NCI-H510A (cell line): ENCODE results near the gene CD82.

ENCODE experiments used
- DNase-seq: peaks from one replicate; lab custom pipeline; 2025; lab: John Stamatoyannopoulos, UW

CD82 gene

GRCh38 chr11:44565211-44565952 lies at the start of gene CD82:
TSS of gene CD82 (plus strand) at chr11:44565663. CDS start at chr11:44594663, 29,000 bp downstream.
- DNase-seq: peak; percentile 93

GRCh38 chr11:44516688-44517507 lies 48.6 kb upstream of the CD82 start:
- no peak for DNase-seq

- DNase-seq: no peak
Measured at GRCh38 chr11:44517541-44517940, 47.9 kb upstream of the CD82 start.

GRCh38 chr11:44518968-44519550 lies 46.4 kb upstream of the CD82 start:
- DNase-seq: no peak

GRCh38 chr11:44519989-44520737 lies 45.3 kb upstream of the CD82 start:
- DNase-seq: no peak

- no peak for DNase-seq
Measured at GRCh38 chr11:44521148-44521547, 44.3 kb upstream of the CD82 start.

- no peak for DNase-seq
Measured at GRCh38 chr11:44522294-44522693, 43.2 kb upstream of the CD82 start.

GRCh38 chr11:44524346-44524745 lies 41.1 kb upstream of the CD82 start:
- no peak for DNase-seq

- no peak for DNase-seq
Measured at GRCh38 chr11:44524751-44525201, 40.7 kb upstream of the CD82 start.

GRCh38 chr11:44525473-44526252 lies 39.8 kb upstream of the CD82 start:
- no peak for DNase-seq

- no peak for DNase-seq
Measured at GRCh38 chr11:44526438-44526837, 39.0 kb upstream of the CD82 start.

GRCh38 chr11:44527476-44527875 lies 38.0 kb upstream of the CD82 start:
- no peak for DNase-seq

GRCh38 chr11:44528103-44528502 lies 37.4 kb upstream of the CD82 start:
- no peak for DNase-seq

- no peak for DNase-seq
Measured at GRCh38 chr11:44528581-44528980, 36.9 kb upstream of the CD82 start.

- no peak for DNase-seq
Measured at GRCh38 chr11:44529895-44530412, 35.5 kb upstream of the CD82 start.

GRCh38 chr11:44530413-44531115 lies 34.9 kb upstream of the CD82 start:
- DNase-seq: no peak

- DNase-seq: no peak
Measured at GRCh38 chr11:44531116-44531504, 34.4 kb upstream of the CD82 start.

GRCh38 chr11:44531636-44532035 lies 33.8 kb upstream of the CD82 start:
- DNase-seq: no peak

GRCh38 chr11:44532809-44533208 lies 32.7 kb upstream of the CD82 start:
- no peak for DNase-seq

- no peak for DNase-seq
Measured at GRCh38 chr11:44533921-44534711, 31.3 kb upstream of the CD82 start.
